Lung microvascular endothelial cell (primary cell): ENCODE data around the gene DGKB. TPM values are rescaled to one million over a fixed set of nuclear protein-coding genes. Genes with fewer than 3 reads are reported as not detected.

ENCODE experiments used
- DNase-seq, 2 donors: peaks; one replicate each; pipeline versions ENCODE4 v3.0.0 to v3.0.0-alpha.2; 2010; ENCODE audit warnings: low read depth in 2 of 2
- total RNA-seq: library from RNA; depleted of rRNA; stranded (reverse); fragments of >200 nt; gene quantifications from 2 replicates; pipeline ENCODE4 v1.2.1, GENCODE V29; 2014

Gene DGKB
- total RNA-seq, 1 donor from 2014 or later = not detected

DNA sequence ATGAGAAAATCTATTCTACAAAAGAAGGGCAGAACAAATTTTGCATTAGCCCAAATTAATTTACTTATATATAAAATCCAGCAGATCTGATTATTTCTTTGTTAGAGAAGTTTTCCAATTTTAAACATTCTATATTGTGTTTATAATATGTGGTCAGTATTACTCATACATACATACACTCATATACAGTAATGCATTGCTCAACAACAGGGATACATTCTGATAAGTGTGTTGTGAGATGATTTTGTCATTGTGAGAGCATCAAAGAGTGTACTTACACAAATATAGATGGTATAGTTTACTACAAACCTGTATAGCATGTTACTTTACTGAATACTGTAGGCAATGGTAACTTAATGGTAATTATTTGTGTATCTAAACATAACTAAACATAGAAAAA lies 673.5 kb downstream of the DGKB start:
- DNase-seq = no peak

DNA sequence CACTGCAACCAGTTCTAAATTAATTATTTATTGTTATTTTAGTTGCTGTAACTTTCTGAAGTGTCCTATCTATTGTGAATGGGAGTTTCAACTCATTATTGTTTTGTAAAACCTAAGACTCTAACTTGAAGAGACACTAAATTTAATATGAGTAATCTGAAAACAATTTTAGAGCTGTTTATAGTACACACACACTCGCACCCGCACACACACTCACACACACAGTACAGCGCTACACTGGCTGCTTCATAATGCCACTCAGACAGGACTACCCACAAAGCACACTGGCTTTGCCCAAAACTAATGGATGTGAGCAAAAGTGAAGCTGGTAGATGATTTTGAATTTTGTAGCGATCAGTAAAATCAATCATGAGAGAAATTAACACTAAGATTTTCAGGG lies 674.2 kb downstream of the DGKB start:
- DNase-seq = no peak

DNA sequence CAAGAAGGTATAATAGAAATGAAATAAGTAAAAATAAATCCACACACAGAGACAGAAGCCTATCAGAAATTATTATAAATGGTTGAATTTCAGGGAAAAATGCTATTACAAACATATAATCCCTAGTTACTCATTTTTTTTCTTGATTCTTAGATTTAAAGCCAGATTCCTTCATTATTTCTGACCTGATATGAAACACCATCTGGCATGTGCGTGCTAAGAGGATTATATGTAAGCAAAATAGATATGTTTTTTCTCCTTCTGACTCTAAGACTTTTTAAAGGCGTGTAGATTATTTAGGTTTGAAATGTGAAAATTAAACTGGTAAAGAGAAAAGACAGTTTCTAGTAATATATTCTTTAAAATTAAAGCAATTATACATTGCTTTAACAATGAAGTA lies 676.4 kb downstream of the DGKB start:
- no peak for DNase-seq

DNA sequence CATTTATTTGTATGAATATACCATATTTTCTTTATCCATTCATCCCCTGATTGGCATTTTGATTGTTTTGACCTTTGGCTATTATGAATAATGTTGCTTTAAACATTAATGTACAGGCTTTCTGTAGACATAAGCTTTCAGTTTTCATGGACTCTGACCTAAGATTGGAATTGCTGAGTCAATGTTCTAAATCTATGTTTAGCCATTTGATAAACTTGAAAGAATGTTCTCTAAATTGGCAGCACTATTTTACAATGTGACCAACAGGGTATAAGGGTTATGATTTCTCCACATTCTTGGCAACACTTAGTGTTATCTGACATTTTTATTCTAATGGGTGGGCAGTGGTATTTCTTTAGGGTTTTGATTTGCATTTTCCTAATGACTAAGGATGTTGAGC lies 683.4 kb downstream of the DGKB start:
- DNase-seq = no peak

DNA sequence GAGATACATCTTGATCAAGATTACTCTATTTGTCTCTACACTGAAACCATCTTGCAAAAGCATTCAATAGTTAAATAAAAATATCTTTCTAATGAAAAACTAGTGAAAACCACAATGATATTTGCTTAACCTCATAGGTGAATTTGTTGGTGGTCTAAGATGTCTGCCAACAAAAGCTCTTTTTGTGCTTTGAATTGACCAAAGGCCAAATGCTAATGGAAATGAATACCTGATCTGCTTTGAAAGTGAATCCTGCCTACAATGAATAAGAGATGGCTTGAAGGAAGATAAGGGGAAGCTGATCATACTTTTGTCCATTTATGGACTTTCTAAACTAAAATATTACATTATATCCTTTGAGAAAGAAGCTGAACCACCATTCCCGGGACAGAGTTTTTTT lies 684.2 kb downstream of the DGKB start:
- DNase-seq = no peak

DNA sequence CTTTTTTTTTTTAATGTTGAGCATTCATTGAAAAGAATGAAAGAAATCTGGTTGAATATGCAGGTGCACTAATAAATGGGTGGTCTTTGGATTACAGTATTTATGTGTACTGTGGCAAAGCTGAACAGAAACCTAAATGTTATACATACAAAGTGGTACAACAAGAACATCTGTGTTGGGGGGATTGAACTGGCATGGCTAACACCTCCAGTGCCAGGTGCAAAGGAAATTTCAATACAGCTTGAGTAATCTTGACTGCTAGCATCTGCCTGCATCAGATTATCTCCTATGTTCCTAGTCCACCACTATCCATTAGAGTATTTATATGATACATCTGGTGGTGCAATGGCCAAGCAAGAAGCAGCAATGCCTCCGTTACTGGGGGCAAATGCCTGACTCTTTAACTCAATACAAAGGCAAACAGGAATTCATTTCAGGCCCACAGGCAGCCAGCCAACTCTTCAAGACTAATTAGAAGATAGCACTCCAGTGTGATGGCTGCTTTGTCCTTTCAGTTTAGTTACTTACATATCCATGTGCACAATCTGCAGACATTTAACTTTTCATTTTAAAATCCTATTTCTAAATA lies 692.6 kb downstream of the DGKB start:
- no peak for DNase-seq

DNA sequence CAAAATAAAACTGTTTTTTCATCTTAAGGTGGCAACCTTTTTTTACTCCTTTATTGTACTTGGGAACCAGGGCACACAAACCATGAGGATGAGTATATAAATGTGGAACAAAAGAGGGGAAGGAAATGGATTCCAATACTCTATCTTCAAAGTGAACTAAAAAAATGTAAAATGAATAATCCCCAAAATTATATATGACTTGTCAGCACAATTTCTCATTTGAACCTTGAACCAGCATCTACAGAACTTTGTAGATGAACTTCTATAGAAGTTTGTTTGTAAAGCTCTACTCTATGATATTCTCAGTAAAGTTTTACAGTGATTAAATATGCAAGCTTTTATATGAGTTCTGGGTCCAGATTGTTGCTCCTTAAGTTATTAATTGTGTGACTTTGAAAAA lies 694.8 kb downstream of the DGKB start:
- DNase-seq = no peak

DNA sequence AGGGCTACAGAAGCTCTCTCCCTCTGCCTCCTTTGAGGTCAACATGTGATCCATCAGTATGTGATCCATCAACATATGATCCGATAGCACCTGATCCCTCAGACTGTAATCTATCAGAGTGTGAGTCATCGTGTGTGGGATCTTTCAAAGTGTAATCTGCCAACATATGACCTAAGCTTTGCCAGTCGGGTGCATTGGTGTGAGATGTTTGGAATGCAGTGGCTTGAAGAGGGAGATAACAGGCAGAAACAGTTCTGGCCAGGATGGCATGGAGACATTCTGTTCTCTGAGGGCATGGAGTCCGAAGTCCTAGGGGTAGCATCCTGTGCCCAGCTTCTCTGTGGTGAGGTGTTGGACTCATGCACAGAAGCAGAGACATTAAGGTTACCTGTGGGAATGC lies 695.4 kb downstream of the DGKB start:
- DNase-seq = no peak

DNA sequence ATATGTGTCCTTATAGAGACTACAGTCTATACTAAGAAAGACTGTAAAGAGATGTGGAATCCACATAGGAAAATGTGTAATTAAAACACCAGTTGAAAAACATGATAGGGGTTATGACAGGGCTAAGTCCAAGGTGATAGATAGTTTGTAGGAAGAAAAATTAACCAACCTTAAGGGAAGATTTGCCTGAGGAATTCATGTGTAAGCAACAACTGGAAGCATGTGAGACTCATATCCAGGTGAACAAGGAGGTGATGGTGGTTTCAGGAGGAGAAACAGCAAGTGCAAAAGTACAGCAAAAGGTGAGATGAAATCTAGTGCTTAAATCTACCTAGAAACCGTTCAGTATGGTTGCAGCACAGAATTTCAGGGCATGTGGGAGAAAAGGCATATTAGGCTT lies 696.4 kb downstream of the DGKB start:
- DNase-seq = no peak

DNA sequence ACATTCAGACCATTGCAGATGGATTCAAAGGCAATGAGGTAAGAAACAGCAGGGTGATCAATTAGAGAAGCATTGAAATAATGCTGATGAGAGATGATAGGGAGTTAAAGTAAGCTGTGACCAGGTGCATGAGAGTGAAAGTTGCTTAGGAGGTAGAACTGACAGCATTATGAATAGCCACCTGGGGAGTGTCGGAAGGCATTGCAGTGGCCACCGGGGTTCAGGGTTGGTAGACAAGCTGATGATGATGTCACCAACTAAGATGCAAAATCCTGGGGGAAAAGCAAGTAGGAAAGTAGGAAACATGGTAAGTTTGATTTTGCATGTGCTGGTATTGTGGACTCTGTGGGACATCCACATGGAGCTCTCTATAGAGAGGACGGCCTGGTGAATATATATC lies 701.2 kb downstream of the DGKB start:
- DNase-seq = no peak

DNA sequence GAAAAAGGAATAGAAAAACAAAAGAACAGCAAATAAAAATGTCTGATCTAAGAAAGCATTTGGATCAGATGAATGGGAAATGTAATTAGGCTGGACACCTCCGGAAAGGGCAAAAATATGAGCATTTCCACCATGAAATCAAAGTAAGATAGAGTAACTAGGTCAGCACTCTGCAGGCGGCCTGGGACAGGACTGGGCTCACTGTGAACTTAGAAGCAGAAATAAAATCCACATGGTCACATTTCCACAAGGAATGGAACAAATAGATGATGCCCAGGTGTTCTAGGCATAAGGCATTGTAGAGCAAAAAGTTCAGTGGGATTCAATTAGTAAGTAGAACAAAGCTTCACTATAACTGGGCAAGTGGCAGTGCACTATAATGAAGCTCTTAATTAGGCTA lies 703.2 kb downstream of the DGKB start:
- no peak for DNase-seq

DNA sequence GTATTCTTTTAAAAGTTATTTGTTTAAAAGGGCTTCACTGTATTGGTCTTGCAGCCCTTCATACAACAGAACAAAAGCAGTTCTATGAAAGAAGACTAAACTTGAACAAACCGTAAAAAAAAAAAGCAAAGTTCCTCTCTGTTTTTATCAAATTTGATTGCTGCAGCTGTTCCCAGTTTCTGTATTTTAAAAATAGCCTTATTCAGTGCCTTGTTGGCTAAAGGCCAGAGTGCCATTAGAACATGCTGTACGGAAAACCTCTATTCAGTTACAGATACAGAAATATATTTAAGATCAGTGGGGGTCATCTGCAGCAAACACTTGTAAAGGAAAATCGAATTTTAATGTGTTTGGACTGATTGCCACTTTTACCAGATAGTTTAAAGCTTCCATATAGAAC lies 705.3 kb downstream of the DGKB start:
- peak in 1 of 2 donors; percentile 1 for DNase-seq

DNA sequence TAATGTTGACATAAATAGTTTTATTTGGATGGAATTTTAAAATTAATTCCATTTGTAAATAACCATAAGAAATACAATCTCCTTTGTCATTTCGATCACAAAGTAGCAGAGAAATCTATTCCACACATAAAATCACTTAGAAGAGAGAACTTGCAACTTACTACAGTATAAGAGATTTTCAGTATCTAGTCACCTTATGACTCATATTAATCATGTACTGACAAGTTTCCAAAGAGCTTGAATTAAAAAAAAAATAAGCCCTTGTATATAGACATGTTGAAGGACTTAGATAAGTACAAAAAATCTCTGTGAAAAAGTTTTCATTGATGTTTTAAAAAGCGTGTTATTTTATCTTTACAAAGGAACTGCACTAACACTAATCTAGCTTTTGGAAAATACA lies 706.0 kb downstream of the DGKB start:
- DNase-seq = no peak

DNA sequence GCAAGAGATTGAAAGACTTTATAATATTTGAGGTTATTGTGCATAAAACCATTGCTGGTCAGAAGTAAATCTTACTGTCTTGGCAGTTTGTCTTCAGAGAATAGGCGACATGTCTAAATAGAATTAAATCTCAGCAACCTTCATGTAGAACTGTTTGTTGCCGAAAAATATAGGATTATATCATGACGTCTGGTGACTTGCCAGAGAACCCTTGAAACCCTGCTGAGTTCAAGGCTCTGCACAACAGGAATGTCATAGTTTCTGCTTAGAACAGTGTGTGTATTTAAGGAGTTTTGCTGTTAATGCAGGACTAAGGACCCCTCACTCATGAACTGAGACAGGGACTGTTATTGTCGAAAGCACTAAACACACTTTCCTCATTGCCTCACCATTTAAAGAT lies 706.7 kb downstream of the DGKB start:
- no peak for DNase-seq

DNA sequence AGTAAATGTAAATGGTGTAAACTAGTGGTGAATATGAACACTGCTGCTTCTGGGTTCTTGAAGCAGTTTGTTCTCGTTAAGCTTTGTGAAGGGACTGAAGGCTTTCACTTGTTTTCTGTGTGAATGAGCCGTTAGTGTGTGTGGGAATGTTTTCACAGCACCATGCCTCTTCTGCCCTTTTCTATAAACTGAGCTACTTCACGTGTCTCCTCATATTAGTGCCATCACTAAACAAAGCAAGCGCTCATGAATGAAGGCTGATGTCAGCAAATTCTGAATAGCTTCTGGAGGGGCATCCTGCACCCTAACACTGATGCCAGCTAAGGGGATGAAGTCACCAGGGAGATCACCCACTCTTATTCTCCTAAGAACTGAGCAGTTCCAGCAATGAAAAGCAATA lies 707.5 kb downstream of the DGKB start:
- no peak for DNase-seq

DNA sequence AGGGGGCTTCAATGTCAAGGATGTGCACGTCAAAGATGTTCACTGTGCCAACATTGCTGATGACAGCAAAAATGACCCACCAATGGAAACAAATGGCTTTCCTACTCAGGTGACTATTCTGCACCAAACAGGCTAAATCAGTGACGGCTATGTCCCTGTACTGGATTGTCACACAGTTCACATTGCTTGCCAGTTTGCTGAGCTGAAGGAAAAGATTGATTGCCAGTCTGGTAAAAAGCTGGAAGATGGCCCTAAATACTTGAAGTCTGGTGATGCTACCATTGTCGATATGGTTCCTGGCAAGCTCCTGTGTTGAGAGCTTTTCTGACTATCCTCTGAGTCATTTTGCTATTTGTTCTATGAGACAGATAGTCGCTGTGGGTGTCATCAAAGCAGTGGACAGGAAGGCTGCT lies 710.9 kb downstream of the DGKB start:
- DNase-seq = no peak

DNA sequence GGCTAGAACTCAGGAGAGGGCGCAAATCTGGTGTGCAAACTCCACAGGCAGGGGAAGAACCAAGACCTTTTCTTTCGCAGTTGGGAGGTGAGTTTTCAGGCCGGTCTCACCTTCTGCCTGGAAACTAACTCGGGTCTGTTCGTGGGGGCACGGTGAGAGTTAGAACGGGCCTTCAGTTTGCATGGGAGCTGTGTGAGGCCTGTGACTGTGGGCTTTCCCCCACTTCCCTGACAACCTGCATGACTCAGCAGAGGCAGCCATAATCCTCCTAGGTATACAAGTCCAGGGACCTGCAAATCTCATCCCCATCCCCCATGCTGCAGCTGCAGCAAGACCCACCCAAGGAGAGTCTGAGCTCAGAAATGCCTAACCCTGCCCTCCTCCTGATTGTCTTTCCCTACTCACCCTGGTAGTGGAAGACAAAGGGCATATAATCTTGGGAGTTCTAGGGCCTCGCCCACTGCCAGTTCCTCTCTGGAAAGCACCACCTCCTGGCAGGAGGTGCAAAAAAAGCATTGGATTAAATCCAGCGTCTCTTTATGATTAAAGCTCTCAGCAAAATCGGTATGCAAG lies 718.2 kb downstream of the DGKB start:
- no peak for DNase-seq

DNA sequence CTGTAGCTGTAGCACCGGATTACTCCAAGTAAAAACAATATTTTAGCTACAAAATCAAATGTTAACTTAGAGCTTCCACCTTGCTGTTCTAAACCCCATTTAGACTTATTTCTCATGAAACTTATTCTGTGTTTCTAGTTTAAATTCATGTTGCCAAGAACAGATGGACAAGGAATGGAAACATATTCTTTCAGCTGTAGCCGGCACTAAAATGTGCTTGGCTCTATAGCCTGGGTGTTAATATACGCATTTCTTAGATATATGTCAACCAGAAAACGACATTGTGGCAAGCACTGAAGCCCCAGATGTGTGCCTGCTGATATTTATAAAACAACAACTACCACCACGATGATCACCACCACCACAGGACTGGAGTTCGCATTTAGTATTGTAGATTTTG lies 722.8 kb downstream of the DGKB start:
- DNase-seq = no peak

DNA sequence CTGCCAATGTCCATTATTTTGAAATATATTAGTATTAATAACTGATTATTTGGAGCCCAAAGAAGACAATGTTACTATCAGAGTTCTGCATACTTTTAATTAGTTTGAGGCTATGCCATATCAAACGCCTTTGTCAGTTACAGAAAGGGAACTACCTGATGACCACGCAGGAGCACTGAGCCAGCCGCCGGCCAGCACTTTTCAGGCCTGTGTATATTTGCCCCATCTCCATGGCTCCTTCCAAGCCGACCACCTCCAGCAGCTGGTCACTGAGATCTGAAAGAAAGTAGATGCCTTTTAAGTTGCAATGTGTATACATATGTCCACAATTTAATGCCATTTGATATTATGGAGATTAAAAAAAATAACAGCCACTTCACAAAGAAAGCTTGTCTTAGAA lies 724.7 kb downstream of the DGKB start:
- no peak for DNase-seq

DNA sequence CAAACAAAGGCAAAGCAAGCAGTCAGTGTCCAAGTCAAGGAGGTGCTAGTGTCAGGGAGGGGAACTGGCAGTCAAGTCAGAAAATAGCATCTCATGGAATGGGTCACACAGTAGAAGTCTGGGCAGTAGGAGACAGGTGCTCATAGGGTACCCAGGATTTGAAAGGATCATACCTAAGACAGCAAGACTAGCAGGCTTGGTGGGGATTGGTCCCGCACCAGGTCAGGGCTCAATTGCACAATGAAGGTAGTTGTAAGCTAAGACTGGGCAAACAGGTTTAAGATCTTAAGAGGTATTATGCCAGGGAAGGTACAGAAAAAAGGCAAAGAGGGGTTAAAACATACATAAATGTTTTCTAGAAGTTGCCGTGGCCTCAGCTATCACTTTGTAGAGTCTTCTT lies 731.7 kb downstream of the DGKB start:
- no peak for DNase-seq

DNA sequence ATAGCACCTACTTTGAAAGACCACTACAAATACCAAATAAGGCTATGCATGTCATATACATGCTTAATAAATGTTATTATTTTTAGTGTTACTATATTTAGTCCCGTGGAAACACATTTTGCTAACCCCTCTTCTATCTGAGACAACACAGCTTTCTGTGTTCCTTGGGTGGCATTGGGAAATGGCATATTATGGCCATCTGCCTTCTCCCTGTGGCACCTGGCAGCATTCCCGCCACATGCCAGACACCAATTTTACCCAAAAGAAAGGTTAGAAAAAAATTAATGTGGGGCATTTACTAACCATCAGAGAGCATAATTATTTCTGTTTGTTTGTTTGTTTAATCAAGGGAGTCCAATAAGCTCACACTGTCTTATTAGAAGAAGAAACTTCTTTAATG lies 744.4 kb downstream of the DGKB start:
- DNase-seq = no peak

DNA sequence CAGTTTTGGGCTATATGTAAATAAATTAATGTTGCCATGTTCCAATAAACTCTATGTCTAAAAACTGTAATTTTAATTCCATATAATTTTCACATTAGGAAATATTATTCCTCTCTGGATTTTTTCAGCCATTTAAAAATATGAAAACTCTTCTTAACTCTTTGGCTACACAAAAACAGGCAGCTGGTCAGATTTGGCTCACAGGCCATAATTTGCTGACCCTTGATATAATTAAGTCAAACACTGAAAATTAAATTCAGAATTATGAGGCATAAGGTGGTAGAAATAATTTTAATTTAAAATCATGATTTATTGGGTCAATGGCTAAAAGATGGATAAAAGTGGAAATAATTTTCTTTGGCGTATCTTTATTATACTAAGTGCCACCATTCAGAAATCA lies 746.1 kb downstream of the DGKB start:
- no peak for DNase-seq

DNA sequence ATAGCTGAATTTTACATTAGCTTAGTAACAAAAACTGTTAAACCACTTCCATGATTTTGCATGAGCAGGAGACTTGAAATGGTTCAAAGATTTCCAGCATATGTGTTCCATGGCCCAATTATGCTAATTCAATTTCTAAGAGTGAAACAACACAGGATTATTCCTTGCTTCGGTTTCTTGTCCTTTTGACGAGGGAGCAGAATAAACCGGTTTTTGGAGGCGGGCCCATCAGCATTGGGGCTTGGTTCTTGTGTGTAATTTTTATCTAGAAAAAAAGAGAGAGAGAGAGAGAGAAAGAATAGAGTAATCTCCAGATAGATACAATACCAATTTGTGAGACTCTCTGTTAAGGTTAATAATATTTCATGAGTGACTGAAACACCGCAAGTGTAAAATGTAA lies 753.6 kb downstream of the DGKB start:
- DNase-seq = no peak

DNA sequence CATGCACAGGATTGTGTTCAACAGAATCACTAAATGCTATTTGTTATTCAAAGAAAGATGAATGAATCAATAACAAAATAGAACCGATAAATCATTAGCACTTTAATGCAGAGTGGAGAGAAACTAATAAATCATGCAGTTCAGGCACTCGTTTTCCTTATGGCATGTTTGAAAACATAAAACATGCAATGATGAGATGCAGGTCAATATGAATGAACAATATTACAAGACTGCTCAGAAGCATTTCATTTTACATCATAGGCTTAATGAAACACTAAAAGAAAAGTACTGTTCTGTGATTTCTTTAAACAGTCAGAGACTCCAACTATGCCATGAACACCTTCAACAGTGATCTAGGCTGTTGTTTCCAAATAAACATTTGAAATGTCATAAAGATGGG lies 755.0 kb downstream of the DGKB start:
- DNase-seq = no peak
